Upper lobe of left lung (tissue), 4 donors: Measurements from ENCODE around the gene SDF2L1.
"Not testable (repeated sequence)": the region's sequence is repeated elsewhere in the genome, so short reads cannot be mapped to it uniquely, and the experiment has no call there.

Experiments used
- CTCF ChIP-seq, 6 experiments: fragments of 450-650 bp in 4 of 6; fragments of 200-600 bp in 2 of 6; sonication (generic) in 2 of 6; IDR thresholded peaks; one replicate each; pipeline ENCODE4 v1.5.1; 2016 to 2019; ENCODE audit warnings: antibody characterized with exemption in 6 of 6
- EP300 ChIP-seq, 4 donors: sonication (generic); formaldehyde crosslinking; IDR thresholded peaks; one replicate each; pipeline ENCODE4 v1.5.1; 2017; ENCODE audit warnings: antibody characterized with exemption in 4 of 4, control low read depth in 2 of 4
- POLR2A ChIP-seq, 4 donors: fragments of 450-650 bp; IDR thresholded peaks; one replicate each; pipeline ENCODE4 v1.5.1; 2016 to 2017; ENCODE audit warnings: antibody characterized with exemption in 4 of 4, mild to moderate bottlenecking in 2 of 4
- POLR2AphosphoS5 ChIP-seq, 2 donors: sonication (generic); formaldehyde crosslinking; IDR thresholded peaks; one replicate each; pipeline ENCODE4 v1.5.1; 2017; ENCODE audit warnings: antibody characterized with exemption in 2 of 2

DNA sequence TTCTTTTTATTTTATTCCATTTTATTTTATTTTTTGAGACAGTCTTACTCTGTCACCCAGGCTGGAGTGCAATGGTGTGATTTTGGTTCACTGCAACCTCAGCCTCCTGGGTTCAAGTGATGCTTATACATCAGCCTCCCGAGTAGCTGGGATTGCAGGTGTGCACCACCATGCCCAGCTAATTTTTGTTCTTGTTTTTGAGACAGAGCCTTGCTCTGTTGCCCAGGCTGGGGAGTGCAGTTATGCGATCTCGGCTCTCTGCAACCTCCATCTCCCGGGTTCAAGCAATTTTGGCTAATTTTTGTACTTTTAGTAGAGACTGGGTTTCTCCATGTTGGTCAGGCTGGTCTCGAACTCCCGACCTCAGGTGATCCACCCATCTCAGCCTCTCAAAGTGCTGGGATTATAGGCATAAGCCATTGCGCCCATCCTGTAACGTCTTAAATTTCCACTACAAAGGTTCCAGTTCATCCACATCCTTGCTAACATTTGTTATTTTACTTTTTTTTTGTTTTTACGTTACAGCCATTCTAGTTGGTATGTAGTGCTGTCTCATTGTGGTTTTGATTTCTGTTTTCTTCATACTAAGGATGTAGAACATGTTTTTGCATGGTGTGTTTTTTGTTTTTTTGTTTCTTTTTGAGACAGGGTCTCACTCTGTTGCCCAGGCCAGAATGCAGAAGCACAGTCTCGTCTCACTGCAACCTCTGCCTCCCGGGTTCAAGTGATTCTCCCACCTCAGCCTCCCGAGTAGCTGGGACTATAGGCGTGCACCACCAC, 45.6 kb upstream of the SDF2L1 start:
- TF ChIP-seq POLR2A, CTCF, POLR2AphosphoS5, EP300 (IDR thresholded peaks at IDR 0.05): not testable (repeated sequence)
